K562 (cell line): ENCODE measurements around the gene TMEM242. TPM values are rescaled to one million over a fixed set of nuclear protein-coding genes. Genes with fewer than 3 reads are reported as not detected.

Experiments used
- ATAC-seq: fragments of 200-7000 bp; cut with Tn5 transposase; 3 replicates; pipeline ENCODE4 v1.9.1; 2020; ENCODE audit warnings: moderate library complexity
- BruUV-seq: library from RNA; stranded (reverse); fragments of 400-500 nt; replicated peaks from 2 replicates; lab custom pipeline; 2021; lab: Mats Ljungman, UMichigan
- CTCF ChIA-PET: fragments of 300-600 bp; formaldehyde crosslinking; extraction: SDS; loops from one replicate; lab custom pipeline; 2021; ENCODE audit warnings: low intra/inter-chr PET ratio; lab: Yijun Ruan, JAX
- POLR2A ChIA-PET: fragments of 300-600, 350-650 bp; sonication (Branson Sonifier 250); formaldehyde crosslinking; extraction: SDS; loops from one replicate; lab custom pipeline; 2021; ENCODE audit warnings: antibody characterized with exemption, inconsistent platforms; lab: Yijun Ruan, JAX
- DNase-seq, 4 experiments: peaks; one replicate each; pipeline versions ENCODE4 v3.0.0 to v3.0.0-alpha.2; 2011 to 2018; ENCODE audit warnings: low spot score in 3 of 4, mixed read lengths in 3 of 4; ENCODE audit errors: extremely low read depth in 1 of 4
- FAIRE-seq: peaks from 2 replicates; lab custom pipeline; 2011; peaks lifted over from hg19 to GRCh38; lab: Jason Lieb, UNC
- H2AFZ ChIP-seq: 2 replicates; pipeline ENCODE4 v1.6.0; 2011; ENCODE audit warnings: low read depth, low read length, control low read depth, inconsistent platforms
- H3K27ac ChIP-seq: fragments of 200-600 bp; 3 replicates; pipeline ENCODE4 v1.8.0; 2011; ENCODE audit warnings: low read depth, mild to moderate bottlenecking, control low read depth, inconsistent platforms, low read length, moderate library complexity, mixed read lengths; ENCODE audit errors: extremely low read depth
- H3K27me3 ChIP-seq, 2 experiments: fragments of 300-600 bp in 1 of 2; 2 replicates in 1 of 2; 3 replicates in 1 of 2; pipeline versions ENCODE4 v1.6.0 to v1.8.0; 2011; ENCODE audit warnings: inconsistent platforms in 2 of 2, low read length in 2 of 2, mild to moderate bottlenecking in 1 of 2, mixed read lengths in 1 of 2, moderate library complexity in 1 of 2; ENCODE audit not compliant: control insufficient read depth in 2 of 2, insufficient read depth in 2 of 2
- H3K36me3 ChIP-seq: fragments of 300-600 bp; 3 replicates; pipeline ENCODE4 v1.8.0; 2011; ENCODE audit warnings: mild to moderate bottlenecking, low read length, inconsistent platforms; ENCODE audit not compliant: control insufficient read depth, insufficient read depth
- H3K4me1 ChIP-seq, 2 experiments: fragments of 200-600 bp in 1 of 2; replicated peaks in 1 of 2; 2 replicates in 1 of 2; 3 replicates in 1 of 2; pipeline versions ENCODE4 v1.5.1 to v1.8.0; 2011; ENCODE audit warnings: inconsistent platforms in 2 of 2, low read length in 2 of 2, mild to moderate bottlenecking in 1 of 2, mixed read lengths in 1 of 2, moderate library complexity in 1 of 2; ENCODE audit not compliant: control insufficient read depth in 2 of 2, insufficient read depth in 2 of 2
- H3K4me2 ChIP-seq: 2 replicates; pipeline ENCODE4 v1.6.1; 2011; ENCODE audit warnings: low read length, control low read depth, inconsistent platforms, mixed read lengths; ENCODE audit not compliant: insufficient read depth
- H3K4me3 ChIP-seq: fragments of 200-600 bp; sonication (generic), shearing (Covaris generic); 2 replicates; pipeline ENCODE4 v1.5.1; 2016; ENCODE audit warnings: control low read depth, inconsistent platforms
- H3K79me2 ChIP-seq: fragments of 200-600 bp; 3 replicates; pipeline ENCODE4 v1.8.0; 2011; ENCODE audit warnings: low read length, inconsistent platforms; ENCODE audit not compliant: control insufficient read depth, insufficient read depth
- H3K9ac ChIP-seq, 2 experiments: 2 replicates each; pipeline versions ENCODE4 v1.6.0 to v1.6.1; 2011; ENCODE audit warnings: low read depth in 2 of 2, low read length in 2 of 2, control low read depth in 1 of 2, inconsistent platforms in 1 of 2, mild to moderate bottlenecking in 1 of 2, mixed read lengths in 1 of 2; ENCODE audit not compliant: insufficient read depth in 1 of 2
- H3K9me1 ChIP-seq: one replicate; pipeline ENCODE4 v1.6.0; 2011; ENCODE audit warnings: inconsistent platforms, mild to moderate bottlenecking, low read length, moderate library complexity; ENCODE audit not compliant: control insufficient read depth, insufficient read depth
- H3K9me3 ChIP-seq: replicated peaks from 2 replicates; pipeline ENCODE4 v1.5.1; 2011; ENCODE audit warnings: low read depth, low read length, inconsistent platforms; ENCODE audit not compliant: control insufficient read depth, insufficient read depth
- H4K20me1 ChIP-seq: replicated peaks from 2 replicates; pipeline ENCODE4 v1.6.1; 2011; ENCODE audit warnings: low read length, inconsistent platforms, mixed read lengths; ENCODE audit not compliant: control insufficient read depth, insufficient read depth
- PCBP2 ChIP-seq: fragments of 200-400 bp; formaldehyde crosslinking; IDR thresholded peaks from 2 replicates; pipeline ENCODE4 v1.6.1; 2018; ENCODE audit warnings: low read length, low read depth, mild to moderate bottlenecking, moderate library complexity; ENCODE audit not compliant: poor library complexity, severe bottlenecking
- SRSF7 ChIP-seq: fragments of 200-400 bp; formaldehyde crosslinking; optimal IDR thresholded peaks from 2 replicates; pipeline ENCODE3; 2017; ENCODE audit warnings: mild to moderate bottlenecking, low read depth, low read length
- WGBS: fragments of 100-300 bp; shearing (Covaris generic); methylation state at CpG from one replicate; pipeline ENCODE4 v1.1.6; 2016; ENCODE audit warnings: low coverage, mixed read lengths; ENCODE audit not compliant: insufficient coverage; ENCODE audit errors: missing lambda C conversion rate; 5-methylcytosine and 5-hydroxymethylcytosine counted together
- in situ Hi-C: fragments of 300-500 bp; cut with MboI; formaldehyde crosslinking; loops from 4 replicates; pipeline ENCODE4 v1.15.0; 2018; ENCODE audit warnings: inconsistent platforms, mixed read lengths
- intact Hi-C: fragments of 100-400 bp; cut with micrococcal nuclease; formaldehyde crosslinking; loops from 2 replicates; pipeline ENCODE4 v1.14.2; 2022
- polyA plus RNA-seq, 8 experiments: library from polyadenylated mRNA; depleted of rRNA in 4 of 8; stranded (reverse) in 5 of 8; unstranded in 3 of 8; fragments of >200 nt; fragmentation: Nextera tagmentation in 2 of 8; fragmentation: Illumina TruSeq in 1 of 8; extraction: Ambion mirVana in 2 of 8; extraction: Trizol in 1 of 8; gene quantifications; 2 replicates each; pipeline versions ENCODE4 v1.2.1 to v1.2.3, GENCODE V29; 2011 to 2014; ENCODE audit warnings: inconsistent platforms in 1 of 8, missing spikeins in 1 of 8
- total RNA-seq, 7 experiments: library from RNA; depleted of rRNA in 6 of 7; stranded (reverse); fragments of >200 nt in 6 of 7; fragmentation: Illumina TruSeq in 2 of 7; extraction: Trizol in 2 of 7; gene quantifications; 2 replicates each; pipeline versions ENCODE4 v1.2.1 to v1.2.3, GENCODE V29; 2011 to 2021; ENCODE audit warnings: low replicate concordance in 1 of 7
- TF ChIP-seq, protein P1 (sequence below): fragments of 450-650 bp; IDR thresholded peaks from 2 replicates; pipeline ENCODE4 v1.6.1; 2018; ENCODE audit not compliant: partially characterized antibody

Gene TMEM242
- total and polyA plus RNA-seq, 9 of the 15 experiments (the other 6 are each of a cell fraction or from before 2014, with no cell fraction given): 9.5 to 35.3 (median 16.5) TPM

GRCh38 chr6:157302736-157303135 lies 20.6 kb downstream of the TMEM242 start:
- POLR2A ChIA-PET: interaction anchor here (0.7 to 1.2 kb wide), 2 partner anchors 12 to 32 kb away, joined by 3 to 4 read pairs; no protein-coding TSS in a partner anchor
- BruUV-seq: no TSS peak
- peaks cover 22 to 23% of the 10 kb centered on the region in 2 experiments for H3K4me1 ChIP-seq
- peaks cover 4% of the 10 kb centered on the region; the same call in 2 of the 3 replicates for H3K36me3 ChIP-seq
- H3K79me2 ChIP-seq: peaks cover 7% of the 10 kb centered on the region; the same call in 1 of the 3 replicates
- H3K4me2 ChIP-seq: no peak overlapping the region
- 66% methylated on average over 4 of the region's 4 CpGs for WGBS
- H3K9ac ChIP-seq: no peak overlapping the region
- H3K27me3 ChIP-seq: no peaks in the 10 kb centered on the region
- in situ Hi-C loops: no loop called here
- CTCF ChIA-PET: no interaction called here
- no peak for DNase-seq
- H3K9me3 ChIP-seq: no peaks in the 10 kb centered on the region
- no peak overlapping the region for H2AFZ ChIP-seq
- no peaks in the 10 kb centered on the region for H3K9me1 ChIP-seq
- FAIRE-seq: no peak
- H3K27ac ChIP-seq: no peak overlapping the region
- ATAC-seq: no peak
- H4K20me1 ChIP-seq: peaks cover 18% of the 10 kb centered on the region
- no peak overlapping the region for H3K4me3 ChIP-seq
- no peak for TF ChIP-seq PCBP2
- TF ChIP-seq SRSF7: no peak
- TF ChIP-seq, protein P1, sequence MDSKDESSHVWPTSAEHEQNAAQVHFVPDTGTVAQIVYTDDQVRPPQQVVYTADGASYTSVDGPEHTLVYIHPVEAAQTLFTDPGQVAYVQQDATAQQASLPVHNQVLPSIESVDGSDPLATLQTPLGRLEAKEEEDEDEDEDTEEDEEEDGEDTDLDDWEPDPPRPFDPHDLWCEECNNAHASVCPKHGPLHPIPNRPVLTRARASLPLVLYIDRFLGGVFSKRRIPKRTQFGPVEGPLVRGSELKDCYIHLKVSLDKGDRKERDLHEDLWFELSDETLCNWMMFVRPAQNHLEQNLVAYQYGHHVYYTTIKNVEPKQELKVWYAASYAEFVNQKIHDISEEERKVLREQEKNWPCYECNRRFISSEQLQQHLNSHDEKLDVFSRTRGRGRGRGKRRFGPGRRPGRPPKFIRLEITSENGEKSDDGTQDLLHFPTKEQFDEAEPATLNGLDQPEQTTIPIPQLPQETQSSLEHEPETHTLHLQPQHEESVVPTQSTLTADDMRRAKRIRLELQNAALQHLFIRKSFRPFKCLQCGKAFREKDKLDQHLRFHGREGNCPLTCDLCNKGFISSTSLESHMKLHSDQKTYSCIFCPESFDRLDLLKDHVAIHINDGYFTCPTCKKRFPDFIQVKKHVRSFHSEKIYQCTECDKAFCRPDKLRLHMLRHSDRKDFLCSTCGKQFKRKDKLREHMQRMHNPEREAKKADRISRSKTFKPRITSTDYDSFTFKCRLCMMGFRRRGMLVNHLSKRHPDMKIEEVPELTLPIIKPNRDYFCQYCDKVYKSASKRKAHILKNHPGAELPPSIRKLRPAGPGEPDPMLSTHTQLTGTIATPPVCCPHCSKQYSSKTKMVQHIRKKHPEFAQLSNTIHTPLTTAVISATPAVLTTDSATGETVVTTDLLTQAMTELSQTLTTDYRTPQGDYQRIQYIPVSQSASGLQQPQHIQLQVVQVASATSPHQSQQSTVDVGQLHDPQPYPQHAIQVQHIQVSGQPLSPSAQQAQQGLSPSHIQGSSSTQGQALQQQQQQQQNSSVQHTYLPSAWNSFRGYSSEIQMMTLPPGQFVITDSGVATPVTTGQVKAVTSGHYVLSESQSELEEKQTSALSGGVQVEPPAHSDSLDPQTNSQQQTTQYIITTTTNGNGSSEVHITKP: peak; percentile 93
- TF ChIP-seq, all 486 proteins: peak for 1
- intact Hi-C loops: no loop called here
